ENCODE measurements around the gene KLHDC3. TPM values are rescaled to one million over a fixed set of nuclear protein-coding genes. Genes with fewer than 3 reads are reported as not detected.

KLHDC3 gene
- total RNA-seq, result 167 TPM
- long read RNA-seq, transcript KLHDC3-202 (11 exons, 1,909 nt), result major isoform, 362 of 420 reads
- long read RNA-seq, partial matches to known transcripts, result 34 of 420 reads
- long read RNA-seq, other reads (novel, unspliced or antisense), result 24 of 420 reads

- DNase-seq (peak; percentile 98), ATAC-seq (peak; percentile 90)
- intact Hi-C loops (cut with micrococcal nuclease), result no loop called here
Measured at GRCh38 chr6:43013843-43014433, at the start of gene KLHDC3, which contains the start of gene MEA1. KLHDC3 (plus strand) TSS chr6:43014249; CDS start chr6:43017193, 2,944 bp downstream. MEA1 (minus strand) TSS chr6:43013946; CDS start chr6:43013813, 133 bp downstream.

GRCh38 chr6:42966571-42966970 lies 47.5 kb upstream of the KLHDC3 start:
- intact Hi-C loops (cut with micrococcal nuclease), result no loop called here
- no peak for ATAC-seq
- no peak for DNase-seq

GRCh38 chr6:42967228-42967627 lies 46.8 kb upstream of the KLHDC3 start:
- DNase-seq (no peak), ATAC-seq (no peak)
- intact Hi-C loops (cut with micrococcal nuclease), result no loop called here

GRCh38 chr6:42968126-42968701 lies 45.8 kb upstream of the KLHDC3 start:
- DNase-seq, result no peak
- no peak for ATAC-seq

GRCh38 chr6:42968783-42969182 lies 45.3 kb upstream of the KLHDC3 start:
- ATAC-seq (no peak), DNase-seq (no peak)
- intact Hi-C loops (cut with micrococcal nuclease), result no loop called here

More at GRCh38 chr6:42968126-42968701, 45.8 kb upstream of the KLHDC3 start:
- intact Hi-C loops (cut with micrococcal nuclease), result no loop called here

GRCh38 chr6:42969431-42969830 lies 44.6 kb upstream of the KLHDC3 start:
- no peak for DNase-seq
- intact Hi-C loops (cut with micrococcal nuclease), result no loop called here
- no peak for ATAC-seq

GRCh38 chr6:42969934-42970333 lies 44.1 kb upstream of the KLHDC3 start:
- intact Hi-C loops (cut with micrococcal nuclease), result no loop called here

GRCh38 chr6:42970871-42971612 lies 43.0 kb upstream of the KLHDC3 start:
- ATAC-seq, result peak; percentile 51
- no peak for DNase-seq
- intact Hi-C loops (cut with micrococcal nuclease), result no loop called here

More at GRCh38 chr6:42969934-42970333, 44.1 kb upstream of the KLHDC3 start:
- no peak for ATAC-seq
- DNase-seq, result no peak

GRCh38 chr6:42971746-42972327 lies 42.2 kb upstream of the KLHDC3 start:
- no peak for DNase-seq
- intact Hi-C loops (cut with micrococcal nuclease), result no loop called here
- no peak for ATAC-seq

GRCh38 chr6:42973926-42974325 lies 40.1 kb upstream of the KLHDC3 start:
- no peak for ATAC-seq
- DNase-seq, result no peak
- intact Hi-C loops (cut with micrococcal nuclease), result no loop called here

- no peak for DNase-seq
- ATAC-seq, result no peak
- intact Hi-C loops (cut with micrococcal nuclease), result no loop called here
Measured at GRCh38 chr6:42974919-42975505, 39.0 kb upstream of the KLHDC3 start.

GRCh38 chr6:42978487-42978838 lies 35.6 kb upstream of the KLHDC3 start:
- ATAC-seq (no peak), DNase-seq (peak; percentile 53)
- intact Hi-C loops (cut with micrococcal nuclease), result no loop called here

GRCh38 chr6:42978839-42979522 lies 35.1 kb upstream of the KLHDC3 start, which contains the start of gene PEX6:
PEX6 (minus strand) TSS chr6:42979181; CDS start chr6:42979150, 31 bp downstream.
- DNase-seq (peak; percentile 95), ATAC-seq (peak; percentile 96)
- intact Hi-C loops (cut with micrococcal nuclease), result no loop called here

- DNase-seq, result no peak
- peak; percentile 3 for ATAC-seq
- intact Hi-C loops (cut with micrococcal nuclease), result no loop called here
Measured at GRCh38 chr6:42979523-42980177, 34.4 kb upstream of the KLHDC3 start.

GRCh38 chr6:42981836-42982235 lies 32.2 kb upstream of the KLHDC3 start:
- no peak for DNase-seq
- ATAC-seq, result no peak
- intact Hi-C loops (cut with micrococcal nuclease), result no loop called here

GRCh38 chr6:42984001-42984923 lies 29.8 kb upstream of the KLHDC3 start, which contains the start of gene PPP2R5D:
PPP2R5D (plus strand) TSS chr6:42984570; CDS start chr6:42984678, 108 bp downstream.
- intact Hi-C loops (cut with micrococcal nuclease), result no loop called here
- ATAC-seq (peak; percentile 96), DNase-seq (peak; percentile 97)

- intact Hi-C loops (cut with micrococcal nuclease), result no loop called here
- ATAC-seq, result peak; percentile 8
- DNase-seq, result peak; percentile 39
Measured at GRCh38 chr6:42984924-42985475, 29.0 kb upstream of the KLHDC3 start.
